Endothelial cell of umbilical vein (primary cell): Measurements from ENCODE around the gene FAM200C. TPM values are rescaled to one million over a fixed set of nuclear protein-coding genes. Genes with fewer than 3 reads are reported as not detected.

ENCODE experiments used
- BruUV-seq: library from RNA; stranded (reverse); fragments of 400-500 nt; replicated peaks from 2 replicates; lab custom pipeline; 2021; lab: Mats Ljungman, UMichigan
- CTCF ChIA-PET: fragments of 300-600, 350-600 bp; sonication (Branson Sonifier 250); formaldehyde crosslinking; loops from one replicate; lab custom pipeline; 2021; ENCODE audit warnings: antibody characterized with exemption, inconsistent platforms; lab: Charles Lee
- POLR2A ChIA-PET: fragments of 300-600, 350-600 bp; sonication (Branson Sonifier 250); formaldehyde crosslinking; loops from one replicate; lab custom pipeline; 2021; ENCODE audit warnings: antibody characterized with exemption, inconsistent platforms; lab: Charles Lee
- DNase-seq: peaks from one replicate; pipeline ENCODE4 v3.0.0-alpha.2; 2011; ENCODE audit warnings: low read depth, low spot score
- FAIRE-seq: peaks from 2 replicates; lab custom pipeline; 2011; peaks lifted over from hg19 to GRCh38; lab: Jason Lieb, UNC
- H2AFZ ChIP-seq: 2 replicates; pipeline ENCODE4 v1.6.0; 2012; ENCODE audit warnings: low read depth, low read length, control low read depth, inconsistent platforms
- H3K27ac ChIP-seq: 2 replicates; pipeline ENCODE4 v1.5.1; 2011; ENCODE audit warnings: low read depth, mild to moderate bottlenecking, control low read depth, low read length, moderate library complexity; ENCODE audit not compliant: insufficient read depth
- H3K27me3 ChIP-seq, 2 experiments: 2 replicates each; pipeline versions ENCODE4 v1.6.0 to v1.6.1; 2011; ENCODE audit warnings: low read length in 2 of 2, mixed read lengths in 1 of 2; ENCODE audit not compliant: control insufficient read depth in 2 of 2, insufficient read depth in 2 of 2
- H3K36me3 ChIP-seq, 2 experiments: 2 replicates in 1 of 2; 3 replicates in 1 of 2; pipeline ENCODE4 v1.5.1; 2011; ENCODE audit warnings: low read length in 2 of 2, mild to moderate bottlenecking in 1 of 2, moderate library complexity in 1 of 2; ENCODE audit not compliant: control insufficient read depth in 2 of 2, insufficient read depth in 2 of 2; ENCODE audit errors: extremely low read depth in 1 of 2
- H3K4me1 ChIP-seq: 3 replicates; pipeline ENCODE4 v1.5.1; 2011; ENCODE audit warnings: mild to moderate bottlenecking, low read length; ENCODE audit not compliant: control insufficient read depth, insufficient read depth; ENCODE audit errors: extremely low read depth
- H3K4me2 ChIP-seq: 2 replicates; pipeline ENCODE4 v1.6.1; 2011; ENCODE audit warnings: low read length, control low read depth, mixed read lengths; ENCODE audit not compliant: insufficient read depth
- H3K4me3 ChIP-seq, 3 experiments: fragments of 200-600 bp in 1 of 3; sonication (generic), shearing (Covaris generic) in 1 of 3; replicated peaks in 1 of 3; 2 replicates each; pipeline ENCODE4 v1.5.1; 2011 to 2016; ENCODE audit warnings: control low read depth in 3 of 3, low read length in 3 of 3, mild to moderate bottlenecking in 2 of 3, inconsistent platforms in 1 of 3, low read depth in 1 of 3, moderate library complexity in 1 of 3; ENCODE audit not compliant: insufficient read depth in 1 of 3
- H3K79me2 ChIP-seq: 2 replicates; pipeline ENCODE4 v1.6.0; 2012; ENCODE audit warnings: low read length, inconsistent platforms; ENCODE audit not compliant: control insufficient read depth, insufficient read depth
- H3K9ac ChIP-seq: replicated peaks from 2 replicates; pipeline ENCODE3; 2011; ENCODE audit warnings: low read length, control low read depth; ENCODE audit not compliant: insufficient read depth; ENCODE audit errors: extremely low read depth
- H3K9me1 ChIP-seq: replicated peaks from 3 replicates; pipeline ENCODE4 v1.6.0; 2011; ENCODE audit warnings: mild to moderate bottlenecking, low read length; ENCODE audit not compliant: control insufficient read depth, insufficient read depth; ENCODE audit errors: extremely low read depth
- H3K9me3 ChIP-seq: replicated peaks from 2 replicates; pipeline ENCODE4 v1.5.1; 2012; ENCODE audit warnings: low read length, inconsistent platforms; ENCODE audit not compliant: control insufficient read depth, insufficient read depth
- H4K20me1 ChIP-seq: replicated peaks from 2 replicates; pipeline ENCODE3; 2011; ENCODE audit warnings: mild to moderate bottlenecking, low read length; ENCODE audit not compliant: control insufficient read depth, insufficient read depth; ENCODE audit errors: extremely low read depth
- CTCF ChIP-seq, 2 donors: IDR thresholded peaks; 1 replicate in 1 of 2; 2 replicates in 1 of 2; pipeline ENCODE4 v1.5.1; 2011; ENCODE audit warnings: low read length in 2 of 2, mild to moderate bottlenecking in 2 of 2, moderate library complexity in 2 of 2, control low read depth in 1 of 2, inconsistent platforms in 1 of 2, low read depth in 1 of 2; ENCODE audit not compliant: insufficient read depth in 1 of 2; ENCODE audit errors: extremely low read depth in 1 of 2
- EZH2 ChIP-seq: IDR thresholded peaks from 2 replicates; pipeline ENCODE4 v1.6.1; 2012; ENCODE audit warnings: borderline replicate concordance, low read depth, mild to moderate bottlenecking, moderate library complexity, low read length, inconsistent platforms; ENCODE audit not compliant: severe bottlenecking
- FOS ChIP-seq: IDR thresholded peaks from 2 replicates; pipeline ENCODE4 v1.6.1; 2011; ENCODE audit warnings: mild to moderate bottlenecking, low read length, moderate library complexity, borderline replicate concordance; ENCODE audit not compliant: insufficient read depth
- GATA2 ChIP-seq: IDR thresholded peaks from 2 replicates; pipeline ENCODE4 v1.7.0; 2011; ENCODE audit warnings: low read depth, mild to moderate bottlenecking, moderate library complexity, mixed read lengths, low read length; ENCODE audit not compliant: insufficient read length, insufficient read depth
- JUN ChIP-seq: IDR thresholded peaks from 2 replicates; pipeline ENCODE4 v1.6.1; 2011; ENCODE audit warnings: borderline replicate concordance, low read depth; ENCODE audit not compliant: insufficient read length, insufficient read depth
- MAX ChIP-seq: IDR thresholded peaks from 2 replicates; pipeline ENCODE4 v1.6.1; 2011; ENCODE audit not compliant: insufficient read depth, insufficient read length
- MYC ChIP-seq: IDR thresholded peaks from one replicate; pipeline ENCODE4 v1.6.1; 2011; ENCODE audit warnings: mild to moderate bottlenecking, low read depth, low read length
- POLR2AphosphoS5 ChIP-seq: IDR thresholded peaks from 2 replicates; pipeline ENCODE4 v1.6.1; 2012; ENCODE audit warnings: low read depth, mild to moderate bottlenecking, control low read depth, low read length, moderate library complexity; ENCODE audit not compliant: insufficient read depth
- dilution Hi-C: fragments of 300-500 bp; cut with MboI; formaldehyde crosslinking; loops from one replicate; pipeline ENCODE4 v1.15.0; 2019; ENCODE audit warnings: low sequenced_read_pairs; ENCODE audit not compliant: extremely low pct_ligation_motif_present
- intact Hi-C: fragments of 100-400 bp; cut with micrococcal nuclease; formaldehyde crosslinking; loops from one replicate; pipeline ENCODE4 v1.10.0; 2022
- polyA plus RNA-seq, 4 experiments: library from polyadenylated mRNA; depleted of rRNA in 3 of 4; stranded (reverse) in 3 of 4; unstranded in 1 of 4; fragments of >200 nt; gene quantifications; 2 replicates each; pipeline versions ENCODE4 v1.2.1 to v1.2.3, GENCODE V29; 2011 to 2012; ENCODE audit warnings: missing spikeins in 1 of 4
- total RNA-seq: library from RNA; stranded (reverse); gene quantifications from 2 replicates; pipeline ENCODE4 v1.2.3, GENCODE V29; 2021

Gene FAM200C
- total and polyA plus RNA-seq, 2 donors (not counting 3 experiments of a cell fraction or from before 2014, with no cell fraction given), result 0.76 to 2.7 TPM

GRCh38 chr5:160357861-160358411, 41.9 kb downstream of the FAM200C start:
- dilution Hi-C loops, result no loop called here
- FAIRE-seq (no peak), DNase-seq (no peak)
- H3K9me1 ChIP-seq, result no peaks in the 10 kb centered on the region
- no peak for TF ChIP-seq MAX
- TF ChIP-seq MYC, result no peak
- TF ChIP-seq EZH2, result no peak
- no peak for TF ChIP-seq POLR2AphosphoS5
- TF ChIP-seq FOS, result no peak
- H2AFZ ChIP-seq, result no peak overlapping the region
- H4K20me1 ChIP-seq, result no peaks in the 10 kb centered on the region
- H3K79me2 ChIP-seq, result no peaks in the 10 kb centered on the region
- no peaks in the 10 kb centered on the region for H3K9me3 ChIP-seq
- ChIA-PET POLR2A (no interaction called here), CTCF (interaction anchor here (1.1 to 1.9 kb wide), 2 partner anchors 12 to 336 kb away, joined by 3 to 8 read pairs; no protein-coding TSS in a partner anchor)
- H3K4me3 ChIP-seq, result no peak overlapping the region
- H3K4me2 ChIP-seq, result no peak overlapping the region
- no peak overlapping the region for H3K9ac ChIP-seq
- no peaks in the 10 kb centered on the region for H3K4me1 ChIP-seq
- intact Hi-C loops, result no loop called here
- peaks cover 0 to 9% of the 10 kb centered on the region in 2 experiments for H3K27me3 ChIP-seq
- BruUV-seq, result no TSS peak
- no peaks in the 10 kb centered on the region for H3K36me3 ChIP-seq
- no peak overlapping the region for H3K27ac ChIP-seq

GRCh38 chr5:160357394-160357793, 42.5 kb downstream of the FAM200C start:
- no TSS peak for BruUV-seq
- Histone ChIP-seq H3K9me1 (no peaks in the 10 kb centered on the region), H4K20me1 (no peaks in the 10 kb centered on the region), H3K9ac (no peak overlapping the region), H3K9me3 (no peaks in the 10 kb centered on the region), H3K27me3 (peaks cover 0 to 9% of the 10 kb centered on the region in 2 experiments), H3K79me2 (no peaks in the 10 kb centered on the region), H2AFZ (no peak overlapping the region), H3K4me2 (no peak overlapping the region), H3K27ac (no peak overlapping the region), H3K36me3 (no peaks in the 10 kb centered on the region), H3K4me3 (no peak overlapping the region), H3K4me1 (no peaks in the 10 kb centered on the region)
- ChIA-PET CTCF (interaction anchor here (0.6 to 1.9 kb wide), 3 partner anchors 12 to 336 kb away, joined by 3 to 8 read pairs (median 3); no protein-coding TSS in a partner anchor), POLR2A (no interaction called here)
- FAIRE-seq, result no peak
- dilution Hi-C loops (no loop called here), intact Hi-C loops (no loop called here)
- TF ChIP-seq EZH2 (no peak), MAX (no peak), JUN (no peak), MYC (no peak), GATA2 (no peak), CTCF (IDR thresholded peaks at IDR 0.05; ENCODE audit: extremely low read depth in 1 of 2, insufficient read depth in 1 of 2, low read depth in 1 of 2, low read length in 2 of 2) (no peak), FOS (no peak)
- DNase-seq, result no peak
